Stomach (tissue), 9 donors: ENCODE measurements around the gene RNF123. TPM values are rescaled to one million over a fixed set of nuclear protein-coding genes. Genes with fewer than 3 reads are reported as not detected.

Experiments used
- DNase-seq, 2 donors: peaks; one replicate each; pipeline versions ENCODE4 v3.0.0 to v3.0.0-alpha.2; 2013 to 2019
- H3K27ac ChIP-seq, 5 donors: fragments of 200-600 bp in 4 of 5; sonication (generic) in 4 of 5; one replicate each; pipeline ENCODE4 v1.5.1; 2013 to 2019; ENCODE audit warnings: mild to moderate bottlenecking in 1 of 5, moderate library complexity in 1 of 5
- H3K27me3 ChIP-seq, 3 donors: fragments of 200-600 bp; sonication (generic); one replicate each; pipeline ENCODE4 v1.5.1; 2017 to 2019; ENCODE audit warnings: mixed run types in 1 of 3
- H3K36me3 ChIP-seq, 4 donors: fragments of 200-600 bp; sonication (generic); 1 replicate in 3 of 4; 2 replicates in 1 of 4; pipeline ENCODE4 v1.5.1; 2016 to 2019
- H3K4me1 ChIP-seq, 4 donors: fragments of 200-600 bp; sonication (generic); one replicate each; pipeline ENCODE4 v1.5.1; 2016 to 2019
- H3K4me3 ChIP-seq, 4 donors: fragments of 200-600 bp; sonication (generic) in 3 of 4; one replicate each; pipeline ENCODE4 v1.5.1; 2016 to 2019; ENCODE audit warnings: mild to moderate bottlenecking in 1 of 4
- H3K9me3 ChIP-seq, 4 donors: fragments of 200-600 bp; sonication (generic); one replicate each; pipeline ENCODE4 v1.5.1; 2016 to 2019
- CTCF ChIP-seq, 7 experiments: fragments of 450-650 bp in 4 of 7; fragments of 200-600 bp in 3 of 7; sonication (generic) in 3 of 7; IDR thresholded peaks; one replicate each; pipeline ENCODE4 v1.5.1; 2016 to 2019; ENCODE audit warnings: antibody characterized with exemption in 7 of 7, control low read depth in 2 of 7, mild to moderate bottlenecking in 1 of 7
- EP300 ChIP-seq: sonication (generic); formaldehyde crosslinking; IDR thresholded peaks from one replicate; pipeline ENCODE4 v1.6.1; 2017; ENCODE audit warnings: antibody characterized with exemption
- POLR2A ChIP-seq, 4 donors: fragments of 450-650 bp; IDR thresholded peaks; one replicate each; pipeline ENCODE4 v1.6.1; 2016; ENCODE audit warnings: antibody characterized with exemption in 4 of 4, control low read depth in 2 of 4, mild to moderate bottlenecking in 1 of 4, moderate library complexity in 1 of 4
- POLR2AphosphoS5 ChIP-seq, 3 donors: sonication (generic); formaldehyde crosslinking; IDR thresholded peaks; one replicate each; pipeline ENCODE4 v1.6.1; 2016; ENCODE audit warnings: antibody characterized with exemption in 3 of 3
- WGBS, 5 donors: extraction: QIAGEN DNeasy Blood & Tissue Kit in 3 of 5; methylation state at CpG; one replicate each; pipeline versions ENCODE4 v1.1.5 to v1.1.7; 2013 to 2018; 5-methylcytosine and 5-hydroxymethylcytosine counted together
- intact Hi-C: fragments of 100-400 bp; cut with DNase I; formaldehyde crosslinking; loops from one replicate; pipeline ENCODE4 v1.15.1; 2023; ENCODE audit warnings: low total_unique reads
- polyA plus RNA-seq, 3 donors: library from polyadenylated mRNA; stranded (reverse); fragments of 200-250 nt; gene quantifications; one replicate each; pipeline ENCODE4 v1.2.3, GENCODE V29; 2013
- total RNA-seq, 5 donors: library from RNA; depleted of rRNA; stranded (reverse); fragments of >200 nt; gene quantifications; one replicate each; pipeline versions ENCODE4 v1.1.0 to v1.2.3, GENCODE V29; 2014 to 2016
- donor health status: healthy with polysubstance abuse.
- donor health status: Bipolar disorder and iron deficiency.
- donor health status: healthy.

Gene RNF123
- total and polyA plus RNA-seq, 8 donors: 18.1 to 75.4 (median 26.6) TPM

GRCh38 chr3:49712166-49712565, 22.8 kb downstream of the RNF123 start:
- WGBS, 5 donors: 89 to 97% (median 93%) methylated on average over 4 to 11 of the region's 11 CpGs
- Histone ChIP-seq H3K9me3 (no peaks in the 10 kb centered on the region), H3K4me3 (no peak overlapping the region), H3K27me3 (no peaks in the 10 kb centered on the region), H3K27ac (no peak overlapping the region), H3K4me1 (no peaks in the 10 kb centered on the region), H3K36me3 (peaks cover 0 to 78% (median 57%) of the 10 kb centered on the region in 4 donors)
- TF ChIP-seq POLR2A (IDR thresholded peaks at IDR 0.05) (no peak), POLR2AphosphoS5 (IDR thresholded peaks at IDR 0.05) (no peak), EP300 (no peak), CTCF (IDR thresholded peaks at IDR 0.05) (no peak)
- DNase-seq: peak in 1 of 2 donors; percentile 1
- intact Hi-C loops: loop anchor here (10.0 kb wide), 1 partner anchor 123 kb away; no protein-coding TSS in a partner anchor

- Histone ChIP-seq H3K27me3 (no peaks in the 10 kb centered on the region), H3K36me3 (peaks cover 0 to 75% (median 53%) of the 10 kb centered on the region in 4 donors), H3K27ac (no peak overlapping the region), H3K4me1 (peaks cover 0 to 3% (median 0%) of the 10 kb centered on the region in 4 donors), H3K4me3 (no peak overlapping the region), H3K9me3 (no peaks in the 10 kb centered on the region)
- peak in 1 of 2 donors; percentile 21 for DNase-seq
- no peak for TF ChIP-seq POLR2AphosphoS5 (IDR thresholded peaks at IDR 0.05)
- TF ChIP-seq EP300: no peak
- TF ChIP-seq CTCF (IDR thresholded peaks at IDR 0.05): no peak
- TF ChIP-seq POLR2A (IDR thresholded peaks at IDR 0.05): no peak
- intact Hi-C loops: loop anchor here (10.0 kb wide), 1 partner anchor 122 kb away; no protein-coding TSS in a partner anchor
- 50 to 68% (median 65%) methylated on average over 5 to 7 of the region's 7 CpGs for WGBS, 5 donors
Measured at GRCh38 chr3:49712631-49713317, 23.4 kb downstream of the RNF123 start.

- peak in 1 of 2 donors; percentile 5 for DNase-seq
- TF ChIP-seq EP300: no peak
- TF ChIP-seq POLR2AphosphoS5 (IDR thresholded peaks at IDR 0.05): no peak
- TF ChIP-seq POLR2A (IDR thresholded peaks at IDR 0.05): no peak
- TF ChIP-seq CTCF (IDR thresholded peaks at IDR 0.05): no peak
- Histone ChIP-seq H3K27ac (no peak overlapping the region), H3K9me3 (no peaks in the 10 kb centered on the region), H3K4me3 (no peak overlapping the region), H3K27me3 (no peaks in the 10 kb centered on the region), H3K36me3 (peaks cover 0 to 68% (median 46%) of the 10 kb centered on the region in 4 donors), H3K4me1 (peaks cover 3 to 11% (median 5%) of the 10 kb centered on the region in 4 donors)
- intact Hi-C loops: loop anchor here (10.0 kb wide), 1 partner anchor 121 kb away; no protein-coding TSS in a partner anchor
- 92 to 96% (median 95%) methylated on average over 21 to 25 of the region's 25 CpGs for WGBS, 5 donors
Measured at GRCh38 chr3:49713336-49714105, 24.2 kb downstream of the RNF123 start.
